ENCODE results near the gene LIN28A. TPM values are rescaled to one million over a fixed set of nuclear protein-coding genes. Genes with fewer than 3 reads are reported as not detected.
"Not testable (repeated sequence)": the region's sequence is repeated elsewhere in the genome, so short reads cannot be mapped to it uniquely, and the experiment has no call there.

LIN28A gene
- total RNA-seq, 2 experiments from 2014 or later: not detected

GRCh38 chr1:26378879-26379251 is 31.8 kb upstream of the LIN28A start:
- CTCF ChIA-PET: interaction anchor here (0.8 to 2.1 kb wide), 5 partner anchors 15 to 93 kb away, joined by 3 to 7 read pairs (median 3); no protein-coding TSS in a partner anchor
- POLR2A ChIA-PET: no interaction called here

- POLR2A ChIA-PET: interaction anchor here (0.7 kb wide), 1 partner anchor 479 kb away, joined by 4 read pairs; no protein-coding TSS in a partner anchor
- CTCF ChIA-PET: interaction anchor here (1.8 kb wide), 1 partner anchor 20 kb away, joined by 6 read pairs; no protein-coding TSS in a partner anchor
These were observed 26.5 kb upstream of the LIN28A start for GRCh38 chr1:26384076-26384475.

- CTCF ChIA-PET: interaction anchor here (1.8 kb wide), 1 partner anchor 21 kb away, joined by 6 read pairs; no protein-coding TSS in a partner anchor
- POLR2A ChIA-PET: not testable (repeated sequence)
These were observed 25.6 kb upstream of the LIN28A start for GRCh38 chr1:26385063-26385462.

- ChIA-PET CTCF (no interaction called here), POLR2A (no interaction called here)
These were observed 23.2 kb upstream of the LIN28A start for GRCh38 chr1:26387447-26387846.

- ChIA-PET CTCF (interaction anchor here (1.0 to 2.1 kb wide), 4 partner anchors 15 to 155 kb away, joined by 4 to 5 read pairs (median 4); partner anchors contain the start of gene CEP85), POLR2A (interaction anchor here (0.5 kb wide), 1 partner anchor 119 kb away, joined by 3 read pairs; no protein-coding TSS in a partner anchor)
These were observed 21.7 kb upstream of the LIN28A start for GRCh38 chr1:26388791-26389445.

GRCh38 chr1:26389604-26390247 is 20.9 kb upstream of the LIN28A start:
- ChIA-PET POLR2A (no interaction called here), CTCF (interaction anchor here (0.6 to 2.1 kb wide), 6 partner anchors 15 to 196 kb away, joined by 3 to 5 read pairs (median 4); no protein-coding TSS in a partner anchor)

GRCh38 chr1:26391450-26391849 is 19.2 kb upstream of the LIN28A start:
- CTCF ChIA-PET: interaction anchor here (0.6 to 1.8 kb wide), 14 partner anchors 14 to 268 kb away, joined by 3 to 9 read pairs (median 4); partner anchors contain the start of genes CD52, UBXN11 and ZNF593
- POLR2A ChIA-PET: no interaction called here

GRCh38 chr1:26395754-26396153 is 14.9 kb upstream of the LIN28A start:
- ChIA-PET CTCF (interaction anchor here (0.7 to 1.8 kb wide), 5 partner anchors 17 to 185 kb away, joined by 4 to 10 read pairs (median 8); no protein-coding TSS in a partner anchor), POLR2A (interaction anchor here (0.7 kb wide), 1 partner anchor 1395 kb away, joined by 4 read pairs; no protein-coding TSS in a partner anchor)

- ChIA-PET CTCF (interaction anchor here (3.5 kb wide), 1 partner anchor 18 kb away, joined by 11 read pairs; no protein-coding TSS in a partner anchor), POLR2A (no interaction called here)
These were observed 11.6 kb upstream of the LIN28A start for GRCh38 chr1:26399034-26399433.

GRCh38 chr1:26401891-26402290 is 8.7 kb upstream of the LIN28A start:
- CTCF ChIA-PET: interaction anchor here (3.5 kb wide), 1 partner anchor 15 kb away, joined by 11 read pairs; no protein-coding TSS in a partner anchor
- POLR2A ChIA-PET: no interaction called here

- POLR2A ChIA-PET: no interaction called here
- CTCF ChIA-PET: no interaction called here
These were observed 7.0 kb upstream of the LIN28A start for GRCh38 chr1:26403656-26404055.

- POLR2A ChIA-PET: no interaction called here
These were observed 6.0 kb upstream of the LIN28A start for GRCh38 chr1:26404641-26405040.

GRCh38 chr1:26405281-26405915 is 5.2 kb upstream of the LIN28A start:
- ChIA-PET POLR2A (no interaction called here), CTCF (interaction anchor here (0.7 to 1.9 kb wide), 3 partner anchors 12 to 65 kb away, joined by 3 to 6 read pairs (median 5); no protein-coding TSS in a partner anchor)

More at GRCh38 chr1:26404641-26405040, 6.0 kb upstream of the LIN28A start:
- CTCF ChIA-PET: no interaction called here

- ChIA-PET CTCF (interaction anchor here (1.4 kb wide), 1 partner anchor 9 kb away, joined by 5 read pairs; no protein-coding TSS in a partner anchor), POLR2A (no interaction called here)
These were observed 2.0 kb upstream of the LIN28A start for GRCh38 chr1:26408604-26409003.

GRCh38 chr1:26409191-26409807 is 1.3 kb upstream of the LIN28A start:
- POLR2A ChIA-PET: no interaction called here
- CTCF ChIA-PET: interaction anchor here (1.4 kb wide), 1 partner anchor 8 kb away, joined by 5 read pairs; no protein-coding TSS in a partner anchor

- ChIA-PET CTCF (interaction anchor here (2.0 kb wide), 1 partner anchor 16 kb away, joined by 10 read pairs; no protein-coding TSS in a partner anchor), POLR2A (no interaction called here)
These were observed 1.0 kb downstream of the LIN28A start for GRCh38 chr1:26411624-26412074.

- CTCF ChIA-PET: interaction anchor here (0.9 to 2.0 kb wide), 2 partner anchors 17 to 179 kb away, joined by 4 to 10 read pairs; no protein-coding TSS in a partner anchor
- POLR2A ChIA-PET: no interaction called here
These were observed 1.7 kb downstream of the LIN28A start for GRCh38 chr1:26412180-26412840.

- POLR2A ChIA-PET: no interaction called here
- CTCF ChIA-PET: interaction anchor here (0.9 to 2.0 kb wide), 2 partner anchors 18 to 180 kb away, joined by 4 to 10 read pairs; no protein-coding TSS in a partner anchor
These were observed 2.4 kb downstream of the LIN28A start for GRCh38 chr1:26413031-26413430.

Measured in activated CD8-positive, alpha-beta memory T cell treated with anti-CD3 and anti-CD28 coated beads for 36 hours (primary cell).